ENCODE results near the gene SLC39A11.
"Not testable (repeated sequence)": the region's sequence is repeated elsewhere in the genome, so short reads cannot be mapped to it uniquely, and the experiment has no call there.

Gene SLC39A11

GRCh38 chr17:73105431-73105830 is 12.9 kb upstream of the SLC39A11 start:
- DNase-seq, result no peak

- no peak for DNase-seq
Observed at GRCh38 chr17:73104450-73104849, 12.0 kb upstream of the SLC39A11 start.

- no peak for DNase-seq
Observed at GRCh38 chr17:73103641-73104335, 11.3 kb upstream of the SLC39A11 start.

GRCh38 chr17:73101031-73101430 is 8.5 kb upstream of the SLC39A11 start:
- DNase-seq, result no peak

GRCh38 chr17:73100363-73100762 is 7.9 kb upstream of the SLC39A11 start:
- DNase-seq, result no peak

- no peak for DNase-seq
Observed at GRCh38 chr17:73099511-73099910, 7.0 kb upstream of the SLC39A11 start.

GRCh38 chr17:73098919-73099318 is 6.4 kb upstream of the SLC39A11 start:
- DNase-seq, result no peak

- DNase-seq, result not testable (repeated sequence)
Observed at GRCh38 chr17:73097973-73098765, 5.7 kb upstream of the SLC39A11 start.

GRCh38 chr17:73096866-73097265 is 4.4 kb upstream of the SLC39A11 start:
- no peak for DNase-seq

- DNase-seq, result no peak
Observed at GRCh38 chr17:73096211-73096610, 3.7 kb upstream of the SLC39A11 start.

- no peak for DNase-seq
Observed at GRCh38 chr17:73093286-73093685, 798 bp upstream of the SLC39A11 start.

GRCh38 chr17:73091770-73092522 is 542 bp downstream of the SLC39A11 start:
- DNase-seq, result no peak

- DNase-seq, result no peak
Observed at GRCh38 chr17:73091410-73091769, 1.1 kb downstream of the SLC39A11 start.

- no peak for DNase-seq
Observed at GRCh38 chr17:73090396-73091202, 1.9 kb downstream of the SLC39A11 start.

GRCh38 chr17:73089322-73090317 is 2.9 kb downstream of the SLC39A11 start:
- no peak for DNase-seq

GRCh38 chr17:73088561-73088960 is 3.9 kb downstream of the SLC39A11 start:
- no peak for DNase-seq

GRCh38 chr17:73083432-73083831 is 9.1 kb downstream of the SLC39A11 start:
- DNase-seq, result no peak

GRCh38 chr17:73074566-73074965 is 17.9 kb downstream of the SLC39A11 start:
- no peak for DNase-seq

- no peak for DNase-seq
Observed at GRCh38 chr17:73072219-73072962, 20.1 kb downstream of the SLC39A11 start.

- no peak for DNase-seq
Observed at GRCh38 chr17:73071066-73071999, 21.2 kb downstream of the SLC39A11 start.

Data from CD4-positive, alpha-beta T cell treated with Interleukin-4 for 4 hours (primary cell).